NCI-H69 (cell line): ENCODE measurements around the gene ACOT13.
"Not testable (repeated sequence)": the region's sequence is repeated elsewhere in the genome, so short reads cannot be mapped to it uniquely, and the experiment has no call there.

Experiments
- DNase-seq: peaks from one replicate; lab custom pipeline; 2025; lab: John Stamatoyannopoulos, UW

The ACOT13 gene

DNA sequence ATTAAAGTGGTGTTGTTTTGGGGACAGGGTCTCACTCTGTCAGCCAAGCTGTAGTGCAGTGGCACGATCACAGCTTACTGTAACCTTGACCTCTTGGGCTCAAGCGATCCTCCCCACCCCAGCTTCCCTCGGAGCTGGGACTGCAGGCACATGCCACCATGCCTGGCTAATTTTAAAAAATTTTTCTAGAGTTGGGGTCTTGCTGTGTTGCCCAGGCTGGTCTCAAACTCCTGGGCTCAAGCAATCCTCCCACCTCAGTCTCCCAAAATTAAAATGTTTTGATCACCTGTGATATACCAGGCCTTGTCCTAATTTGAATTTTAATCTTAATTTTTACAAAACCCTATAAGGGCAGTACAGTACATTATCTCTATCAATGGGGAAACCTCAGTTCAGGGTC is 25.5 kb downstream of the ACOT13 start:
- no peak for DNase-seq

DNA sequence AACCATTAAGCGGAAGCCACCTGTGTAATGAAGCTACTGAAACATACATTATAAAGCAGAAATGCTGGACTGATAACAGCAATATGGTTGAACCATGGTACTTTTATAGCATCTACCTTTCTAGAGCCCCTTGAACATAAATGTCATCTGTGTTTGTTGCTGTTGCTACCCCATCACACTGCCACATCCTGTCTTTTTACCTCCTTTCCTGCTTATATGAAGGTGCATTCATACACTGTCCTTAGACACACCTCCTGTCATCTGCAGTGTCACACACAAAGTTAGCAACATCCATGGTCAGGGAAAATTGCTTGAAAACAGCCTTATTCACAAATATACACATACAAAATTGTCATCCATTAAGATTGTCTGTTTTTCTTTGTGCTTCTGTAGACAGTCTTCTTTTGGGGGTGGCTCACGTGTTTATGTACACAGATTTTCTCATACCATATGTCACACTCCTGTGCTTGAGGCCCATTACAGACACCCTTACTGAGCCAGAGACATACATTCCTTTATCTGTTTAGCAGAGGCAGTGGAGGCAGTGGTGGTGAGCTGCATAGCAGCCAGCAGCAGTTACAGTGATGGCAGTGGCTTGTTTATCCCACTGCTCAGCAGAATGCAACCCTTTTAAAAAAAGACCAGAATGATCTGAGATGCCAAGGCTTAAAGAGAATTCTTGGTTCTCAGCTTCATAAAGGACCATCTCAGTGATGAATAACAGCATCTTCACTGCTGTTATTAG is 26.1 kb downstream of the ACOT13 start:
- peak; percentile 19 for DNase-seq

DNA sequence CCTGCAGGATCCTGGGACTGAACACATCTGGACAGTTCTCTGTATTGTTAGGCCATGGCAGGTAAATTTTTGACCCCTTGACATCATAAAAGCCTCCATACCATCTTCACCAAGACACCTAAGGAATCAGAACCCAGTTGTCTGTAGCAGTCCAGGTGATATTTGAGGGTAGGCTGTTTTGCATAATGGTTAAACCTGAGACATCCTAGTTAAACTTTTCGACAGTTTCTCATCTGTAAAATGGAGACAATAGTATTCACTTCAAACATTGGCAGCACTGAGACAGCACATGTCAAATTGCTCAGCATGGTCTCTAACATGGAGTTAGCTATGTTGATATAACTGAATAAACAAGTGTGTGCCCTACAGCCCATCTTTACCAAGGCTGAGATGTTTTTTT is 27.3 kb downstream of the ACOT13 start:
- DNase-seq = peak; percentile 27

DNA sequence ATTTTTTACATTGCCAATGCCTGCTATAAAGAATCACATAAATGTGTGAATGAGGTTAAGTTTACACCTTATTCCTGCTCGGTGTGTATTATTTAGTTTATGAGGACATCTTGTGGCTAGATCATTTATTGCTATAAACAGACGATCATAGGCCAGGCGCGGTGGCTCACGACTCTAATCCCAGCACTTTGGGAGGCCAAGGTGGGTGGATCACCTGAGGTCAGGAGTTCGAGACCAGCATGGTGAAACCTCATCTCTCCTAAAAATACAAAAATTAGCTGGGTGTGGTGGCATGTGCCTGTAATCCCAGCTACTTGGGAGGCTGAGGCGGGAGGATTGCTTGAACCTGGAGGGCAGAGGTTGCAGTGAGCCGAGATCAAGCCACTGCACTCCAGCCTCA is 28.8 kb downstream of the ACOT13 start:
- peak; percentile 66 for DNase-seq

DNA sequence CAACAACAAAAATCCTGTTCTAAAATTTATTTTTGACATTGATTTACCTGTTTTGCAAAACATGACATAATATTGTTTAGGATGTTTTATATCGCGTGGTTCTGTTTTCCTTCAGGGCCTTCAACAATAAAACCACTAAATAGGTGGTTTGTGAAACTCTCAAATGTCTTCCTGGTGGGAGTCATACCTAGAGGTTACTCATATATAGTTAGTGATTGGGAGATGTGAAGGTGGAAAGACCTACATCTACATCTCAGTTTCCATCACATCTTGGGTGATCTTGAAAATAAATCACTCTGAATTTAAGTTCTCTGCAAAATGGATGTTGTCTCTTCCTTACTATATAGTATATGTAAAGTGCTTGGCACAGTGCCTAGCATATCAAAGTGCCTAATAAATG is 29.2 kb downstream of the ACOT13 start:
- DNase-seq = no peak

DNA sequence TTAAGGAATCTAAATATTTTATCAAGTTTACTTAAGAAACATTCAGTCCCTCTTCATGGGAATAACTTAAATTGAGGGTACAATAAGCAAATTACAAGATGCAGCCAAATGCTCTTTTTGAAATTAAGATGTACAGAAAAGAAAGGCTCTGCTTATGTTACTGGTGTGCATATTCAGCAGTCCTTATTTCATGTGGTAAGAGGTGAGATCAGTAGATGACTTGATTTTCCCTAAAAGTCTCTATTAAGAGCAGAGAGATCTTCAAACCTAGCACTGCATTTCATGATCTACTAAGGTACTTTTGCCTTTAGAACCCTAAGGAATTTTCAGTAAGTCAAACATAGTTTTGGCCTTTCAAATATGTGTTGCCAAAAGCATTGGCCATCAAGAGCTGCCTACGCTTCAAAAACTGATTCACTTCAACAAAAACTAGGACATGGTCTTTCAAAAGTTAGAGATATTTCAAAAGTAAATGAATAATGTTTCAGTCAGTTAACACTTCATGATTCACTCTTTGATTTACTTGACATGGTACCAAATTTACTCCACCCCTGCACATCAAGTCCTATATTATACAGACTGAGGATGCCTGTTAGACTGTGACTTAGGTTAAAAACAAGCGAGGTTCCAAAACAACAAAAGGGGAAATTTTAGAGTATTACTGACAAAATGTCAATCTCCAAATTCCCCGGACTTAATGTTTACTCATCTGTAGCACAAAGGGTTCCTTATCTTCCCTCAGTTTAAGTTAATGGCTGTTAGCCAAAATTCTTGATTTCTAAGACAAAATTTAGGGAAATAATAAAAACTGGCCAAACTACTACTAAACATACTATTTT is 32.9 kb downstream of the ACOT13 start:
- no peak for DNase-seq

DNA sequence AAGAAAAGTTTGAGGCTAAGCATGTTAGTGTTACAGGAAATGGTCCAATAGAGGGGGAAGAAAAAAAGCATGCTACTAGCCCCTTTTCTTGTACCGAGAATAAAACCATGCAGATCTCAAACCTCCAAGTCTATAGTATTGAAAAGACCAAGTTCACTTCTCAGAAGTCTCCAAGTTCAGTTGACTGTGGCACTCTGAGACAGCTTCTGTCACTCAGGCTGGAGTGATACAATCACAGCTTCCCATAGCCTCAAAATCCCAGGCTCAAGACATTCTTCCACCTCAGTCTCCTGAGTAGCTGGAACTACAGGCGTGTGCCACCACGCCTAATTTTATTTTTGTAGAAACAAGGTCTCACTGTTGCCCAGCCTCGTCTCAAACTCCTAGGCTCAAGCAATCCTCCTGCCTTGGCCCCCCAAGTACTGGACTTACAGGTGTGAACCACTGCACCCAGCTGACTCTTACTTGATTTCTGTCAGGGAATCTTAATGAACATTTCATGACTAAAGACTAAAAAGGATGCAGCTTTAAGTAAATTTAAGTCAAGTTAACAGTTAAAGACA is 35.9 kb downstream of the ACOT13 start:
- no peak for DNase-seq

DNA sequence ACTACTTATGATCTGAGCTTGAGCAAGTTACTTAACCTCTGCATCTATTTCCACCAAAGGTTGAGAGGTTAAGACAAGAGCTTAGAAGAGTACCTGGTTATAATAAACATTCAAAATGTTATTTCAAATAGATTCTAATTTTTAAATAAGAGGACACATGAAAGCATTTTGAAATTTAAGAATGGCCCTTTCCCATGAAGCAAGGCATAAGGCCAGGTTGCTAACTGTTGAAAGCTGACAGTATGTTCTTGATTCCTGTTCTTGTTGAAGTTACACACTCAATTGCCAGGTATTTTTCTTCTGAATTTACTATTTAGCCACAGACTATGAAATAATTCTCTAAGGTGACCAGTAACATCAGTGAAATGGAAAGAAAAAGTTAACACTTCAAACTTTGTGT is 37.6 kb downstream of the ACOT13 start:
- DNase-seq = no peak

DNA sequence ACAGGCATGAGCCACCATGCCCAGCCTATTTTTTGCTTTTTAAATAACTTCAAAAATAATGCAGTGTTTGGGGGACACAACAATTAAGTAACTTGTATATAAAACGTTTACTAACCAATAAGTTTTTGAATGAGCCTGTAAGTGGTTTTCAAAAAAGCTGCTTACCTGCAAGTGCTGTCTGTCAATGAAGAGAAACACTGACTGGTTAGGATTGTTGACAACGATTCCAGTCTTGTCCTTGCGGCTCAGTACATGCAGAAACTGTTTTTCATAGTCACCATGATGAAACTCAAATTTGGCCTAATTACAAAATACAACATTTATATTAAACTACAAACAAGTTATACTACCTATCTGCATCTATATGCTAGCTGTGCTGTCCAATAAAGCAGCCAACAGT is 41.7 kb downstream of the ACOT13 start:
- no peak for DNase-seq

DNA sequence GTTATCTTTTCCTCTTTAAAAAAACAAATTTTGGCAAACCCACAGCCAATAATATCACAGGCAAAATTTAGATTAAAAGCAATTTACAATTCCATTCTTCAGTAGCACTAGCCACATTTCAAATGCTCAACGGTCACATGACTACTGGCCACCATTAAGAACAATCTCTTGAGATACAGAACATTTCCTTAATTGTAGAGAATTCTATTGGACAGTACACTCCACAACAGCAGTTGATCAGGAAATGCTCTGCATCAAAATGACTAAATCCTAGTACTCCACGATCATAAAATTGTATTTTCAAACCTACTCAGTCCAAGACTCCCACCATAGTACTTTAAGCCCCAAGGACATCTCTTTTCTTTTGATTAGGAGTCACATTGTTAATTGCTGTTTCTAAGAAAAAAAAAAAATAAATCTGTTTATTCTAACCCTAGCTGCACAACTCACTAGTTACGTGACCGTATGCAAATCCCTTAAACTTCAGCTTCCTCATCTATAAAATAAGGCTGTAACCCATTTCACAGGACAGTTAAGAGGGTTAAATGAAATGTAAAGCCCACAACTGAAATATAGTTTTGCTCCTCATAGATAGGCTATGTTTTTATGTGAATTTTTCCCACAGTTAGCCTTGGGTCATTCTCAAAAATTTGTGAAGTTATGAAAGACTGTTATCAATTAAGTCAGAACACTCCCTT is 42.3 kb downstream of the ACOT13 start:
- DNase-seq = no peak

DNA sequence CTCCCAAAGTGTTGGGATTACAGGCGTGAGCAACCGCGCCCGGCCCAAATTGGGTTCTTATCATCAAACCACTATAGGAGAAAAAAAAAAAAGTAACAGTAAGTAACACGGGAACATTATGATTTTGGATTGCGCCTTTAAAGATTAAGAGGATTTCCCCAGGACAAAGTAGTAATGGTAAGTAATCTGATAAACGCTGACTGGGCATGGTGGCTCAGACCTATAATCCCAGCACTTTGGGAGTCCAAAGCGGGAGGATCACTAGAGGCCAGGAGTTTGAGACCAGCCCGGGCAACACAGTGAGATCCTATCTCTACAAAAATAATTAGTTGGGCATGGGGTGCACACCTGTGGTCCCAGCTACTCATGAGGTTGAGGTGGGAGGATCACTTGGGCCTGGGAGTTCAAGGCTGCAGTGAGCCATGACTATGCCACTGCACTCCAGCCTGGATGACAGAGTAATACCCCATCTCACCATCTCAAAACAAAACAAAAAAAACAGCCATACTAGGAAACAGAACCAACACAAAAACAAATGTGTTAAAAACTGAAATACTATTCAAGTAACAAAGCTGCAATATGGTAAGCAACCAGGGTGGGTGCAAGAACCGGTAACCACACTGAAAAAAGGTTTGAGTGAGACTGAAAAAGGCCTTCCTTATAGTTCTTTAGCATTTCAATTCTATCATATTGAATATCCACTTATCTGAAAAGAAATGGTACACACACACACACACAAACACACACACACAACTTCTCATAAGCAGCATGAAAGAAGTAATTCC is 43.8 kb downstream of the ACOT13 start:
- DNase-seq = no peak

DNA sequence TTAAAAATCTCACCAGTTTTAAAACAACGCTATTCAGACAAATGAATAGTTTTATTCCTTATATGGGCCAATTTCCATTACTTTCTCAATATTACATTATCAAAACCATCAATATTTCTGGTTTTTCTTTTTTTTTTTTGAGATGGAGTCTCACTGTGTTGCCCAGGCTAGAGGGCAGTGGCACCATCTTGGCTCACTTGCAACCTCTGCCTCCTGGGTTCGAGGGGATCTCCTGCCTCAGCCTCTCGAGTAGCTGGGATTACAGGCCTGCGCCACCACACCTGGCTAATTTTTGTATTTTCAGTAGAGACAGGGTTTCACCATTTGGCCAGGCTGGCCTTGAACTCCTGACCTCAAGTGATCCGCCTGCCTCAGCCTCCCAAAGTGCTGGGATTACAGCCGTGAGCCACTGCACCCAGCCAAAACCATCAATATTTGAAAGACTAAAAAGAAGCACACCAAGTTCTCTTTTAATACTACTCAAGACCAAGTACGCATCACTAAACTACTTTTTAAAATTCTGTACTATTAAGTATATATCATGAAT is 49.8 kb downstream of the ACOT13 start:
- not testable (repeated sequence) for DNase-seq

DNA sequence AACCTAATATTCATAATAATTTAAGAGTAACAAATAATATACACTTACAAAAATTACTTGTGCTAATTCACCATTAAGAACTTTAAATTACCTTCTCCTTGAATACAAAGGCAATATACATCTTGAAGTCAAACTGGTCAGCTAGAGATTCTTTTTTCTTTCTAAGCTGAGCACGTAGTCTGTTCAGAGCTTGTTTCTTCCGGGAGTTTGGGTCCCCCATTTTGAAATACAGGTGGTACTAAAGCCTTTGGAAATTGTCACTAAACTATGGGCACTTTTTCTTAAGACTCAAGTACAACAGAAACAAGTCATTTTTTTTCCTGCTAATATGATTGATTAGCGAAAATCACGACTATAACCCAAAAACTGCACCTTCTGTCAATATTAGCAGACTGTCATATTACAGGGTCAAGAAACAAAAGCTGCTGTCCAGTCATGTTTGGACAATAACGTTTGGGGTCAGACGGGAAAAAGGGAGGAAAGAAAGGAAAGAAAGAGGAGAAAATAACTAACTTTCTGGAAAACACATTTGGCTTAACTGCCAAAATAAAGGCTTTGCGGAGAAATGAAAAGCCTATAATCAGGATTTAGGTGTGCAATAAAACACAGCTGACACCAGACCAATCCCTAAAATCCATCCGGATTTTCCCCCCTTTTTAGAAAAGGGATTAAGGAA is 51.7 kb downstream of the ACOT13 start:
- peak; percentile 32 for DNase-seq

DNA sequence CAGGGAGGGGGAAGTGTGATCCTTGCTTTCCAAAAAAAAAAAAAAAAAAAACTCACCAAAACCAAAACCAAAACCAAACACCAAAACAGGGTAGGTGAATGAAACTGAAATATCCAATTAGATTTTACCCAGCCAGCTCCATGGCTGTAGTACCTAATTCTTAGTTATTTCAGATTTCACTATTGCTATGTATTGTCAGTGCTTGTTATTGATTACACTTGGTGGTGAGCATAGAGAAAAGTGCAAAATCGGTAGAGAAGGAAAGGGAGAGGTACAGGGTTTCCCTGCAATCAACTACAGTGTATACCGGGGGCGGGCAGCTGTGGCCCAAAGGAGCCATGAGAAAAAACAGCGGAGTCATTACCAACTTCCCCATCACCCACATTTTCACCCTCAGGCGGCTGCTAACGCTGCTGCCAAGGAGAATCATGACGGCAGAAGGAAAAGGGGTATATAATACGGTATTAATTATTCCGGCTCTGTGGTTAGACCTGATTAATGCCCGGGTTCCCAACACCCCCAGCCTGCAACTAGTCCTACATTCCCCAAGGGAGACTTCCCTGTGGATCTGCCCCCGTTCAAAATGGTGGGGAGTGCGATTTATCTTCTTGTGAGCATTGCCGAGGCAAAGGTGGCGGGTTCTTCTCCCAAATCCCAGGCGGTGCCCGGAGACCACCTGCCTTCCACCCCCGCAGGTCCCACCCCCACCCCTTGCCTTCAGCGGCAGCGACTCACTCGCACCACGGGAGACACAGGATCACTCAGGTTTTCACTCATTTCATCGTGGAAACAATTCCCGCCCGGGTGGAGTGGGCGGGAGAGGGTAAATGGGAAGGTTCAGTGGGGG is 52.5 kb downstream of the ACOT13 start, which contains the start of gene C6orf62:
TSS of gene C6orf62 (minus strand) at position 30 of the 847 bp plus-strand sequence. CDS start 486 bp downstream, outside the sequence.
- DNase-seq = peak; percentile 74

DNA sequence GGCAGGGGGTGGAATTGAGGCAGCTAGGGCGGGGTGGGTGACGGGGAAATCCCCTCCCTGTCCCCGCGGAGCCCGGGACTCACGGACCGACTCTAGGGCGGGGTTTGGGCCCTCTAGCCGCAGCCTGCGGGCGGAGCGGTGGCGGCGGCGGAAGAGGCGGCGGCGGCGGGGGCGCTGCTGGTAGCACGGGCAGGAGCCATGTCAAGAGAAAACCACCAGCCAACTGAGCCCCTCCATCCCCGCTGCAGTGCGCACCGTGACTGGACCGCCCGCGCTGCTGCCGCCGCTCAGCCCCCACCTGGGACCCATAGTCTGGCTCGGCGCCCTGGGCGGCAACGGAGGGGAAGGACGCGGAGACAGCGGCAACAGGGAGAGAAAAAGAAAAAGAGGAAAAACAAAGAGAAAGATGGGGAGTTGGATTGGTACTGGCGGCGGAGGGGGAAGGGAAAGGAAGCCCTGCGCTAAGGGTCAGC is 53.3 kb downstream of the ACOT13 start:
- DNase-seq = peak; percentile 70

DNA sequence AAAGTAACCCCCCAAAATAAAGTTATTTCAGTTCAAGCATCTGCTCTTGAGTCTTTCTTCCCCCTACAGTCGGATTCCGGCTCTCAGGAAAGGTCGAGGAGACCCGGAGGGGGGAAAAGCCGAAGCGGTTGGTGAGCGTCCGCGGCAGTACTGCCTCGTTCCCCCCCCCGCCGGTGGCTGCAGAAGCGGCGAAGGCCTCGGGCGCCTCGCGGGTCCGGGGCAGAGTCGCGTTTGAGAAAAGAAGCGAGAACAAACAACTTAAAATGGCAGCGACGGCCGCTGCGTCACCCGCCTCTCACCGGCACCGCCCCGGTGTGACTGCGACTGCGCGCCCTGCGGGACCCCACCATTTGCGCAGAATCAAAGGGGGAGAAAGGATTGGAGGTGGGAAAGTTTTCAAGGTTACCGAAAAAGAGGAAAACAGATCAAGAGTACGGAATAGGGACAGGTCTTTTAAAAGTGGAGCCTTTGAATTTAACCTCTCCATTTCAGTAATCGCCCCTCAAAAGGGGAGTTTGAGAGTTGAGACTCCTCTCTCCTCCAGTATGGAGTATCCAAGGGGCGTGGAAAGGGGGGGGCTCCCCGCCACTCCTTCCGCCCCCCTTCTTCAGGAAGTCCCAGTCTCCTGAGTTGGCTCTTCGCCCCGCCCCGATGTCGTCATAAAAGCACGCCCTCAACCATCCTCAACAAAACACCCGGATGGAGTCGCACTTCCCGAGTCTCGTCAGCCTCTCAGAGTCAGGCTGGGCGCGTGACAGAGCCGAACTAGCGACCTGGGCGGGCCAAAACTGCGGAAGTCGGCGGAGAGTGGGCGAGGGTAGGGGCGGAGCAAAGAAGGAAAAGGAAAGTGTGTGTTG is 54.0 kb downstream of the ACOT13 start:
- DNase-seq = peak; percentile 100

DNA sequence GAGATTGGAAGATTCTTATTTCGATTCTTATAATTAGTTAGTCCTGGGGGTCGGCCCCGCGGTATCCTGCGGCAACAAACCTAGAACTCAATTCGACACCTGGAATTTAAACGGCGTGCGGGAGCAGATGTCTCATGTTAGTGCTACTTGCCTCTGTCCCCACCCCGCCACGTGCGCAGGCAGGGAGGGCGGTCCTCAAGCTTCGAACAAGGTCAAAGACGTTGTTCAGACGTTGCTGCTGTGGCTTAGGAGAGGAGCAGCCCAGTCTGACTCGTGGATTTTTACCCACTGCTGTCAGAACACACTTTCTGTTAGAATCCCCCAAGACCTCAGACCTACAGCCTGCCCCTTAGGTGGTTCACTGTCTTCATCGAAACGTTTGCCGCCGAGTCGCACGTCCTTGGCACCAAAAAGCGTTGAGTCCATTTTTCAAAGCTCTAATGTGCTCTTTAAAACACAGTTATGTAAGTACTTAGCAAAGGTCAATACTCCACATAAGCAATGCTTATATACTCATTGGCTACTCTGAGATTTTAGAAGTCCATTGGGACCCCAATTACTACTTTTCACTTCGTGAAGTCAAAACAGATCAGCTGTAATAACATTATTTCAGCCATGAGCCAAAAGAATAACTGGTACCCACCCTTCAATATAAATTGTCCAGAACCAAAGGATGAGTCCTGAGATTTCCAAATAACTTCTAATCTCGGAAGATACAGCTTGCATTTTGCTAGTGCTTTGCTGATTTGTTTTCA is 54.8 kb downstream of the ACOT13 start:
- DNase-seq = peak; percentile 97

DNA sequence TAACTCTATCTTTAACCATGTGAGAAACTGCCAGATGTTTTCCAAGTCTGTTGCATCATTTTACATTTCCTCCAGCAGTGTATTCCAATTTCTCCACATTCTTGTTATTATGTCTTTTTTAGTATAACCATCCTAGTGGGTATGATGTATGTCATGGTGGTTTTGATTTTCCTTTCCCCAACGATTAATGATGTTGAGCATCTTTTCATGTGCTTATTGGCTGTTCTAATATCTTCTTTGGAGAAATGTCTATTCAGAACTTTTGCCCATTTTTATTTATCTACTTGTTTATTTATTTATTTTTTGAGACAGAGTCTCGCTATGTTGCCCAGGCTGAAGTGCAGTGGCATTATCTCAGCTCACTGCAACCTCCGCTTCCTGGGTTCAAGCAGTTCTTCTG is 56.4 kb downstream of the ACOT13 start:
- DNase-seq = no peak
